ENCODE results near the gene ZNF827. TPM values are rescaled to one million over a fixed set of nuclear protein-coding genes. Genes with fewer than 3 reads are reported as not detected.

The ZNF827 gene
- polyA plus RNA-seq, 1 donor from 2014 or later = 6.5 TPM

DNA sequence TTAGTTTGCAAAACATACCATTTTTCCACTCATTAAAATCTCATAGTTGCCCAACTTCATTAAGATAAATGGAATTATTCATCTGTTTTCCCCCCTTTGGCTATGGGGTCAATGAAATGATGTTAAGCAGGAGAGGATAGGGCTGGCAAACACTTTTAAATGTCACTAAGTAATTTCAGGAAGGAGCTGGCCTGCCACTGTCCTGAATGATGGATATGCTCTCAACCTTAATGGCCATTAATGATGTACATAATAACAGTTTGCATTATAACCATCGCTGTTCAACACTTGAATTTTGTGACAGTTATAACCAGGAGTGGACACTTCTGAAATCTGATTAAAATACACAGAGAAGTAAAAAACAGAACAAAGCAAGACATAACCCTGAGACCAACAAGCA lies 181.4 kb downstream of the ZNF827 start:
- Mint-ChIP-seq H3K36me3 (peaks cover 10% of the 10 kb centered on the region), H3K4me3 (no peak overlapping the region), H3K4me1 (no peaks in the 10 kb centered on the region), H3K27ac (no peak overlapping the region), H3K9me3 (no peaks in the 10 kb centered on the region), H3K27me3 (peaks cover 2% of the 10 kb centered on the region)

DNA sequence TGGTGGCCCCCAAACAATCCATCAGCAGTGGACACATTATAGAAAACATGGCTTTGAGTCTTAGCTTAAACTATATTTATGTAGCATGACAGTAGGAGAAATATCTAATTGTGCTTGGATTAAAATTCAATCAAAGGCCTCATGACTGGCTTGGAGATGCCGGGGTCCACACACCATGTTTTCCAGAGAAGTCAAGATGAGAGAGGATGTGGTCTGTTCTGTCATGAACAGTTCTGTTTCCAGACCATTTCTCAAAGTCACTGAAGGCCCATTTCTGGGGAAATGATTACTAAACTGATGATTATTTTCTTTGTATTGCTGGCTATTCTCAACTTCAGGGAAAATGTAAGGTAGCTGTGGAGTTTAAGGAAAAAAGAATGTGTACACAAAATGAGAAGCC lies 182.4 kb downstream of the ZNF827 start:
- Mint-ChIP-seq H3K27me3 (peaks cover 4% of the 10 kb centered on the region), H3K4me3 (no peak overlapping the region), H3K27ac (no peak overlapping the region), H3K36me3 (peaks cover 10% of the 10 kb centered on the region), H3K4me1 (no peaks in the 10 kb centered on the region), H3K9me3 (no peaks in the 10 kb centered on the region)

DNA sequence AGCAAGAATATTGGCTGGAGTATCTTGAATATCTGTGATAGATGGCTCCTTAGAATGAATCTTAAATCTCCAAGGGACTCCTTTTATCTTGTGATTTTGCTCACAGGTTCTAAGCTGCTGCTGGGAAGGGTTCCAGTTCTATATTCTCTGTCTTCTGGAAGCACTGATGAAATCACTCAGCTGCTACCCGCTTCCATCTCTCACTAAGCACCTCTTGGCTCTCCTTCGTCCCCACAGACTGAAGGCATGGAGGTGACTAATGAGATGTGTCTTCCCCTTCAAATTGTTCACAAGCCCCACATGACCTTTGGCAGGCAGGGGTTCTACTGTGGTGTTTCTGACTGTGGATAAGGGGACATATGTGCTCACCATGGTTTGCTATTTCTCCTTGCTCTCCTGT lies 182.8 kb downstream of the ZNF827 start:
- no peaks in the 10 kb centered on the region for H3K4me1 Mint-ChIP-seq
- peaks cover 0 to 4% (median 0%) of the 10 kb centered on the region in 3 donors for H3K9me3 Mint-ChIP-seq
- peak overlapping the region in 1 of 3 donors; percentile 11 for H3K27ac Mint-ChIP-seq
- H3K36me3 Mint-ChIP-seq = peaks cover 10% of the 10 kb centered on the region
- peaks cover 4% of the 10 kb centered on the region for H3K27me3 Mint-ChIP-seq
- no peak overlapping the region for H3K4me3 Mint-ChIP-seq

DNA sequence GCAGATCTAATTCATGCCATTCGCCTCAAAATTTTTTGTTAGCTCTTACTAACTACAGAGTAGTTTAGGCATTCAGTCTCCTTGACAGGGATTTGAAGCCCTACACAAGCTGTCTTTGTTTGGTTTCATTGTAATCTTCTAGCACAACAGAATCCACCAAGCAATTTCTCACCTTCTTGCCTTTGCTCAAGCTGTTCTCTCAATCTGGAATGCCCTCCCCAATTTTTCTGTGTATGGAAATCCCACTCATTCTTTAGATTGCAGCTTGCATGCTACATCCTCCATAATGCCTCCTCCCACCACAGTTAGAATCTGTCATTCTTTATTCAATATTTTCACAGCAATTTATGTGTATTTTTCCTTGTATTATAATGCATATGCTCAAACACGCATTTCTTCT lies 195.0 kb downstream of the ZNF827 start:
- Mint-ChIP-seq H3K27ac (no peak overlapping the region), H3K27me3 (peaks cover 10% of the 10 kb centered on the region), H3K9me3 (peaks cover 0 to 2% (median 0%) of the 10 kb centered on the region in 3 donors), H3K4me1 (no peaks in the 10 kb centered on the region), H3K4me3 (no peak overlapping the region), H3K36me3 (peaks cover 2% of the 10 kb centered on the region)

DNA sequence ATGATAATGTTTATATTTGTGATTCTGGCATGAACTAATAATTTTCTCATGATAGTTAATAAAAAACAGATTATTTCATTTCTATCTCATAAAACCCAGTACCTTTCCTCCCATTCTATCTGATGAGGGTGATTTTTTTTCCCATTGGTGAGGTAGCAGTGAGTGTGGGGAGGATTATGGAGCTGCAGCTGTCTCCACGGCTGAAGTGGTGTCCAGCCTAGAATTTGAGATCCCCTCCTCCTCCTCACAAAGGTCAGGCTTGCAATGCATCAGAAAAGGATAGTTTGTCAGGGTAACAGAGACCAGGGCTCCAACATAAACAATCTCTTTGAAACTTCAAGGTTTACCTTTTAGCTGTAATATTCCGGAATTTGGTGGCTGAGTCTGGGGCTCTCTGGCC lies 197.8 kb downstream of the ZNF827 start:
- Mint-ChIP-seq H3K4me1 (no peaks in the 10 kb centered on the region), H3K4me3 (no peak overlapping the region), H3K27ac (no peak overlapping the region), H3K9me3 (peaks cover 0 to 2% (median 0%) of the 10 kb centered on the region in 3 donors), H3K27me3 (peaks cover 1% of the 10 kb centered on the region), H3K36me3 (peaks cover 2% of the 10 kb centered on the region)

DNA sequence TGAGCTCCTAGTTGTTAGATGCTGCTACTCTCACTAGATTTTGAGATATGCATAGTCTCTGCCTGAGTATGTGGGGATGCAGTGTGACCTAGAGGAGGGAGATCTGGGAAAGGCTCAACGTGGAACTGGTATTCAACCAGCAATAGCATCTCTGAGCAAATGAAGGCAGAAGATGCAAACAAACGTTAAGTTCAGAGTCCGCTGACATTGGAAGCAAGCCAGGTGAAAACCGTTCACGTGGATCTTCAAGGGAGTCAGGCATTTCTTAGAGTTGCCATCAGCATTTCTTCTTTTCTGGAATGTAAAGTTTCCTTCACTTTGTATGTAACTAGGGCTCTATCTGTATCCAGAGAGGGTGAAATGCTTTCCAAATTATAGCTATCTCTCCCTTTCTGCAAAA lies 198.8 kb downstream of the ZNF827 start:
- H3K4me1 Mint-ChIP-seq = no peaks in the 10 kb centered on the region
- no peak overlapping the region for H3K4me3 Mint-ChIP-seq

DNA sequence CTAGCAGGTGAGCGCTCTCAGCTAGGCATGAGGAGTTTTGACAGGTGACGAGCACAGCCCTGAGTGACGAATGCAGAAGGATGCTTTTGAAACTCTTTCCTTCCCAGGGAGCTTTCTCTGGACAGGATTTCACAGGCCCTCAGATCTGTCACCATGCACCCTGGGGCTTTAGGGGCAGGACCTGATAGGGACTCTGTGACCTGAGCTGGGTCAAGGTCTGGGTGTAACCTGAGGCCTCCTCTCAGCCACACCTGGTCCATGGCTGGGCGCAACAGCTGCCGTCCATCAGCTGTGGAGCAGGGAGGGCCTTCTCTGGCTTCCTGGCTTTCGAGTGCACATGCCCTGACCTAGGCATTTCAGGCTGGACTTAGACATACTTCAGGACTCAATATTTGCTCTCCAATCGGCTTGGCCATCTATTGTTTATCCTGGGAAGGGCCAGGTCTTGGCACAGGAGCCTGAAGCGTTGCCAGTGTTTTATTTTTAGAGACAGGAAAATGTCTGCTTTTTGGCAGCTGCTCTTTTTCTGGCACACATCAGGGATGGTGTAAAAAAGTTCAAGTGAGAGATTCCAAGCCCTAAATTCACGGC lies 202.3 kb downstream of the ZNF827 start:
- Mint-ChIP-seq H3K27me3 (peaks cover 7% of the 10 kb centered on the region), H3K36me3 (no peaks in the 10 kb centered on the region), H3K9me3 (no peaks in the 10 kb centered on the region), H3K27ac (no peak overlapping the region), H3K4me3 (no peak overlapping the region), H3K4me1 (peaks cover 6 to 8% (median 8%) of the 10 kb centered on the region in 3 donors)

More for the DNA sequence above, 198.8 kb downstream of the ZNF827 start:
- H3K27ac Mint-ChIP-seq = no peak overlapping the region
- H3K9me3 Mint-ChIP-seq = peaks cover 0 to 2% (median 0%) of the 10 kb centered on the region in 3 donors
- H3K36me3 Mint-ChIP-seq = peaks cover 2% of the 10 kb centered on the region
- H3K27me3 Mint-ChIP-seq = peaks cover 1% of the 10 kb centered on the region

DNA sequence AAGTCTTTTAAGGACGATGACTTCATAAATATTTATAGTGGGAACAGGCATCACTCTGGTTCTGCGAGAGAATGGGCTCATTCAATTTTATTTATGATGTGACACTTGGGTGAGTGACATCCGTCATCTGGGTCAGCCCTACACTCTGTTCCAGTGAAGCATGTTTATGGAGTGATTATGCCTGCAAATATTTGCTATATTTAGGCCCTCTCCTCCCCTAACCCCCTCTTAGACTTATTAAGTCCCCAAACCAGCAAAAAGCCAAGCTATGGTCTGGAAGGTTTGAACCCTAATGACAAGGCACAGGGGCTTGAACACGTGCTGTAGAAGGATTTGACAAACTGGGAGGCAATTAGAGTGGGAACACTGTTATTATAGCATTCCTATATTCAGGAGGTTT lies 202.8 kb downstream of the ZNF827 start:
- H3K4me3 Mint-ChIP-seq = peak overlapping the region in 1 of 4 donors; percentile 15
- H3K4me1 Mint-ChIP-seq = peaks cover 6 to 11% (median 8%) of the 10 kb centered on the region in 3 donors
- peaks cover 11% of the 10 kb centered on the region for H3K27me3 Mint-ChIP-seq
- no peaks in the 10 kb centered on the region for H3K36me3 Mint-ChIP-seq
- H3K27ac Mint-ChIP-seq = no peak overlapping the region
- no peaks in the 10 kb centered on the region for H3K9me3 Mint-ChIP-seq

DNA sequence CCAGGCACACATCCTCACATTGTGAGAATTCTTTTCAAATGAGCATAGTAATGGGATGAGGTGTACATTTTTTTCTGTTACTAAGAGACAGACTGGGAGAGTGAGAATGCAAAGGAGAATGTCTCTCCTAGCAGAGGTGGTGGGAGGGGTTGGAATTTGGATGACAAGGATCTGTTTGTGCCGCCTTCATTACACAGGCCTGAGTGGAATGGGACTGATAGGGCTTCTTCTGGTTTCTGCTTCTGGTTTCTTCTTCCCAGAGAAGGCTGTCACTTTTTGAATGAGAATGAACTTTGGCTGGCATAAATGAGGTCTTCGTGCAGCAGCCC lies 203.3 kb downstream of the ZNF827 start:
- H3K36me3 Mint-ChIP-seq = no peaks in the 10 kb centered on the region
- H3K4me1 Mint-ChIP-seq = peaks cover 6 to 11% (median 8%) of the 10 kb centered on the region in 3 donors
- no peaks in the 10 kb centered on the region for H3K9me3 Mint-ChIP-seq
- H3K4me3 Mint-ChIP-seq = peak overlapping the region in 1 of 4 donors; percentile 15
- peaks cover 14% of the 10 kb centered on the region for H3K27me3 Mint-ChIP-seq
- H3K27ac Mint-ChIP-seq = no peak overlapping the region

DNA sequence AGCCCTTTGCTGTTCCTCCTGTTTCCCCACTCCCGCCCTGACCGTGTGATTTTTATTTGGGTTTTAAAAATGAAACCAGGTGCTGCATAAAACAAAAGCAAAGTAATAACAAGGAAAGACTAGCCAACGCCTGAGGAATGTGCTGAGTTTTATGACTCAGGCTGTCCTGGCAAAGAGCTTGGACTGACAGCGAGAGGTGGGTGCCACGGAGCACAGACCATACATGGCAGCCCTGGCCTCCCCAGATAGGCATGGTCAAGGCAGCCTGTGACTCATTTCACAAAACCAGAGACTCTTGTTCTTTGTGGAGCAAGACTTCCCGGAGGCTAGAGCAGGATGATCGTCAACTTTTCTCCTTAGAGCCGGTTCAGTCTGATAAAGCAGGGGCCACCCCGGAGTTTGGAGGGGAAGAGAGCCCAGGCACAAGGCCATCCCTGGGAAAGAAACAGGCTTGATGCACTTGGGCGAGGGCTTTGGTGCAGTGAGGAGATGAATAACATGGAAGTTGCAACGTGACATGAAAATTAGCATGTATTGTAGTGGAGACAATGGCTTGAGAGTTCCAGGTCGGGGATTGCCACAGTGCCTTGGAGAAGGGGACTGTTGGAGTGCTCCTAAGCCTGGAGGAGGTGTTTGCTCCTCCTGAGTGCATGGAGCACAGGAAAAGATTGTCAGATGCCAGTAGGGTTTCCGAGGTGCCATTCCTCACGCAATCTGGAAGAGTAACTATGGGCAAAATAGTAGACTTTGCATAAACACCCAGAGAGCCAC lies 203.9 kb downstream of the ZNF827 start:
- peak overlapping the region in 2 of 4 donors; percentile 18 to 70 for H3K4me3 Mint-ChIP-seq
- no peak overlapping the region for H3K27ac Mint-ChIP-seq
- H3K9me3 Mint-ChIP-seq = no peaks in the 10 kb centered on the region
- peaks cover 20% of the 10 kb centered on the region for H3K27me3 Mint-ChIP-seq
- peaks cover 6 to 11% (median 8%) of the 10 kb centered on the region in 3 donors for H3K4me1 Mint-ChIP-seq
- no peaks in the 10 kb centered on the region for H3K36me3 Mint-ChIP-seq

DNA sequence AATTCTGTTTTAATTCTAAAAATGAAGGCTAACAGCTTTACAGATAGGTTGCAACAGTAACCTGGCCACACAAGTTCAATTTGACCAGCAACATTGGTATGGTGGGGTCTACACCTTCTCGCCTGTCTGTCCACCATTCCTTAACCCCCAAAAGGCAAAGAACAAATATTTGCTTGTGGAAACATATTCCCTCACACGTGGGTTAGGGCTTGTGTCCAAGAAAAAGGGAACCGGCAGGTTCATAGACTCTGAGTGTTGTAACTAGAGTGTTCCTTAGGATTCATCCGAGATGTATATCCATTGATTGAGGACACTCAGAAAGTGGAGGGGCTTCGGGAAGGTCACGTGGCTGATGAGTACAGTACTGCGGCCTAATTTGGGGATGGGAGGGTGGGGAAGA lies 204.6 kb downstream of the ZNF827 start:
- H3K4me1 Mint-ChIP-seq = peaks cover 6 to 11% (median 8%) of the 10 kb centered on the region in 3 donors
- peak overlapping the region in 2 of 4 donors; percentile 70 to 74 for H3K4me3 Mint-ChIP-seq
- H3K36me3 Mint-ChIP-seq = no peaks in the 10 kb centered on the region
- H3K9me3 Mint-ChIP-seq = no peaks in the 10 kb centered on the region
- no peak overlapping the region for H3K27ac Mint-ChIP-seq
- peaks cover 23% of the 10 kb centered on the region for H3K27me3 Mint-ChIP-seq

DNA sequence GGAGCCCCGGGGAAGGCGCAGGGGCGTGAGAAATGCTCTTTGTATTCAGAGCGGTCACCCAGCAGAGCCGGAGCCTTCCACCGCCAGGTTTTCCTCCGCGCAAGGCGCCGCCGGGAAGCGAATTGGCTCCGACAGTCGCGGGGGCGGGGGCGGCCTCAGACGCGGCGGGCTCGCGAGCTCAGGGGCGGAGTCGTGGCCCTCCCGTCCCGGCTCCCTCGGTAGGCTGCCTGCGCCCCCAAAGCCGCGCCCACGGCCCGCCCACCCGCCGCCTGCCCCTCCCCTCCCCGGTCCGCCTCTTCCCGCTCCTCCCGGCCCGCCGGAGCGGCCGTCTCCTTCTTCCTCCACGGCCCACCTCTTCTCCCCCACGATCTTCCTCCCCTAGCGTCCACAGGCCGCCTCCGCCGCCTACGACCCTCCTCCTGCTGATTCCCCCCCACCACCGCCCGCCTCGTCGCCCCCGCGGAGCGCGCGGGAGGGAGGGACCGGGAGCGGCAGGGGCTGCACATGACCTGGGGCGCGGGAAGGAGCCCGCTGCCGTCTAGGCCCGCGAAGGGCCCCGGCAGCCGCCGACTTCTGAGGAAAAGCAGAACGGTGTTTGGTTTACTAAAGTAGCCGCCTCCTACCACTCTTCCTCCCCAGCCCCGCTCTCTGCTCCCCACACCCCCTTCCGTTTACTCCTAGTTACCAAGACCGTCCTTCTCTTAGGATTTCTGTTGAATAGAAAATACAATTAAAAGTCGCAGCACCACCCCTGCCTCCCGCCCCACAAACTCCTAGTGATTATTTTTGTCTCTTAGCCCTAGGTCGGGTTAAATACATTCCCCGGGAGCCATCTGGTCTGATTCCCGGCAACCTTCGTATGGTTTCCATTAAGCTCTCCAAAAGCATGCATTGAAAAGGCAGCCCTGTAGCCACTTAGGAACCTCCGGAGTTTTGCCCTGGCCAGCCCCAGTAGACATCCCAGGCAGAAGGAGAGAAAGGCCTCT lies 205.4 kb downstream of the ZNF827 start:
- Mint-ChIP-seq H3K4me3 (peak overlapping the region; percentile 70 to 90 (median 80)), H3K27me3 (peaks cover 23% of the 10 kb centered on the region), H3K36me3 (no peaks in the 10 kb centered on the region), H3K4me1 (peaks cover 6 to 11% (median 8%) of the 10 kb centered on the region in 3 donors), H3K27ac (no peak overlapping the region), H3K9me3 (no peaks in the 10 kb centered on the region)

DNA sequence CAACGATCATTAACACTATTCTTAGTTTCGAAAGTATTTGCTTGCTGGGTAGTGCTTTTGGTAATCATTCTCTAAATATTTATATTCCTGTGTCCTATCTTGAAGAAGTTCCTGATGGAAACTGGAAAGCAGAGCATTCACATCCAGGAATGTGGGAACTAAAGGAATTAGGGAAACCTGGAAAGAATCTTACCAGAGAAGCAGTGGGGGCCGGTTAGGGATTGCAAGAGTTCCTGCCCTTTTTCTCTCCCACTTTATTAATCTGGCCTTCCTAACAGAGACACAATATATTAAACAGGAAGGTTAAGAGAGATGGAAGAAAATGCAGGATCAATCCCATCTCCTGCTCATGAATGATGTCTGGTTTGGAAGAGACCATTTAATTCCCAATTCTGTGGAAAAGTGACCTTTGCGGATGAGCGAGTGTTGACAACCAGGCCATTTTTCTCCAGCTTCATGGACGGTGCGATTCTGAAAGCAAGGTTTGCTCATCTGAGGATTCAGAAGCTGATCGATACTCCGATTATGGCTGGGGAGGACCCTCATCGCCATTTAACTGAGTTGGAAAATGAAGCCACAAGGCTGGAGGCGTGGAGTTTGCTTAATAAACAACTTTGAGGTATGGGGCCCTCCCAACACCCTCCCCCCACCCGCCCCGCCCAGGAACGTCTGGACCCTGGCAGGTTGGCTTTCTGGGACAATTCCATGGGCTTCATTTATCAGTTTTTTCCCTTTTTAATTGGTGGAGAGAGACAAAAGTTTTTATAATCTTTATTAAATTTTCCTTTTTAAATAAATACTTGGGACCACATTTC lies 206.4 kb downstream of the ZNF827 start:
- H3K27ac Mint-ChIP-seq = no peak overlapping the region
- no peaks in the 10 kb centered on the region for H3K9me3 Mint-ChIP-seq
- H3K36me3 Mint-ChIP-seq = no peaks in the 10 kb centered on the region
- peaks cover 23% of the 10 kb centered on the region for H3K27me3 Mint-ChIP-seq
- peak overlapping the region; percentile 56 to 90 (median 76) for H3K4me3 Mint-ChIP-seq
- peaks cover 6 to 11% (median 8%) of the 10 kb centered on the region in 3 donors for H3K4me1 Mint-ChIP-seq

DNA sequence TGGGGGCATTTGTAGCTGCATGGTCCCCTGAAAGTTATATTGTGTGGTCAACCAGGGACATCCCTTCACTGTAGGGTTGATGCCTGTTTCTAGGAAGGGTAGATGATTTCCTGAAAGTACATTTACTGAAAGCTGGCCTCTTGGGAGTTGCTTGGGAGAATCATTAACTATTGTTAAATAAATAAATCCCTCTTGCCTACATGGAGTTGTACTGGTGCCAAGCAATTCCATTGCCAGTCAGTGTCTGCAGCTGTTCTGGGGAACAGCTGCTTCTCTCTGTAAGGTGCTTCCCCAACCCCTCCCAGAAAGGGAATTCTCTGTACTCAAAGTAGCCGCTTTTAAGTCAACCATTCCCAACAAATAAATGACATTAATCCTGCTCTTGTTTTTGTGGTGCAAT lies 207.6 kb downstream of the ZNF827 start:
- Mint-ChIP-seq H3K4me3 (peak overlapping the region in 1 of 4 donors; percentile 77), H3K27ac (peak overlapping the region in 1 of 3 donors; percentile 16), H3K4me1 (peaks cover 6 to 11% (median 8%) of the 10 kb centered on the region in 3 donors), H3K36me3 (no peaks in the 10 kb centered on the region), H3K9me3 (no peaks in the 10 kb centered on the region), H3K27me3 (peaks cover 23% of the 10 kb centered on the region)
